GM12872 (cell line): ENCODE data around the gene KCNK3.

Experiments
- CTCF ChIP-seq: IDR thresholded peaks from 3 replicates; pipeline ENCODE4 v1.5.1; 2011; ENCODE audit warnings: low read depth, mild to moderate bottlenecking, low read length, moderate library complexity; ENCODE audit not compliant: insufficient read depth

The KCNK3 gene

GRCh38 chr2:26692279-26692896 lies at the start of gene KCNK3:
KCNK3 (plus strand) TSS chr2:26692722; CDS start chr2:26692876, 154 bp downstream.
- no peak for TF ChIP-seq CTCF

GRCh38 chr2:26644188-26644835 lies 48.2 kb upstream of the KCNK3 start:
- no peak for TF ChIP-seq CTCF

GRCh38 chr2:26645762-26646161 lies 46.8 kb upstream of the KCNK3 start:
- no peak for TF ChIP-seq CTCF

GRCh38 chr2:26646986-26647672 lies 45.4 kb upstream of the KCNK3 start:
- no peak for TF ChIP-seq CTCF

- TF ChIP-seq CTCF: no peak
Observed at GRCh38 chr2:26647981-26648380, 44.5 kb upstream of the KCNK3 start.

GRCh38 chr2:26648516-26648915 lies 44.0 kb upstream of the KCNK3 start:
- no peak for TF ChIP-seq CTCF

DNA sequence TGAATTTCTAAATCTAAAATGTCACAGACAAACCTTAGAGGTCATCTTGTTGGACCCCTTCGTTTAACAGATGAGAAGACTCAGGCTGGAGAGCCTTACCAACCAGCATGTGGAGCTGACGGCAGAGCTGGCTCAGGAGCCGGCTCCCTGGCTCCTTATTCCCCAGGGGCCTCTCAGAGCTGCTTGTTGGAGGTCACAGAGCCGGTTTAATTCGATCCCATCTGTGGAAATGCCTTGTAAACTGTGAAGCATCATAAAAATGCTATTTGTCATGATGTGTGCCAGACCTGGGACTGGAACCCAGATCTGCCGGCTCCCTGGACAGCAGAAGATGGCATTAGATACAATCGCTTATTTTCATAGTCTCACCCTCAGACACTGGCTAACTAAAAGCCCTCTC lies 43.2 kb upstream of the KCNK3 start:
- TF ChIP-seq CTCF: no peak
